Ishikawa (cell line): ENCODE measurements around the gene CALN1.

Experiments
- EP300 ChIP-seq: IDR thresholded peaks from 2 replicates; pipeline ENCODE4 v1.6.1; 2012; ENCODE audit warnings: borderline replicate concordance
- TF ChIP-seq, protein P1 (sequence below): IDR thresholded peaks from 2 replicates; pipeline ENCODE4 v1.6.1; 2012
- TF ChIP-seq, protein P2 (sequence below): IDR thresholded peaks from 2 replicates; pipeline ENCODE4 v1.6.1; 2012

DNA sequence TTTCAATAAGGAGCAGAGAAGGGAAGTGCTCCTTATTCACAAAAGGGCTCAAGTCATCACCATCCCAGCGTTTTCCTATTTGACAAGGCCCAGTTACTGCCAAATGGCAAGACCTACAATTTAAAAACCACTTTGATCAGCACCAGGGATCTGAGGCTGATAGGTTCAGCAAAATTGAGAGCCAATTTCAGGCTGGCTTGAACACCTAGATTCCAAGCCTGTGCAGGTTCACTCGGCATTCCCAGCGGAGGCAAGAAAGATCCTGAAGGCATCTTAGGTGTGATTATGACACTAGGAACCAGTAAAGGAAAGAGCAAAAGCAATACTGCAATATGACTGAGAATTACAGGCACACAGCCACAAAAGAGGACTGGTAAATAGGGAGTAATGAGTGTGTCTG, 441.4 kb downstream of the CALN1 start:
- TF ChIP-seq, protein P1, sequence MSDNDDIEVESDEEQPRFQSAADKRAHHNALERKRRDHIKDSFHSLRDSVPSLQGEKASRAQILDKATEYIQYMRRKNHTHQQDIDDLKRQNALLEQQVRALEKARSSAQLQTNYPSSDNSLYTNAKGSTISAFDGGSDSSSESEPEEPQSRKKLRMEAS, result no peak
- TF ChIP-seq, protein P2, sequence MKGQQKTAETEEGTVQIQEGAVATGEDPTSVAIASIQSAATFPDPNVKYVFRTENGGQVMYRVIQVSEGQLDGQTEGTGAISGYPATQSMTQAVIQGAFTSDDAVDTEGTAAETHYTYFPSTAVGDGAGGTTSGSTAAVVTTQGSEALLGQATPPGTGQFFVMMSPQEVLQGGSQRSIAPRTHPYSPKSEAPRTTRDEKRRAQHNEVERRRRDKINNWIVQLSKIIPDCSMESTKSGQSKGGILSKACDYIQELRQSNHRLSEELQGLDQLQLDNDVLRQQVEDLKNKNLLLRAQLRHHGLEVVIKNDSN, result no peak
- TF ChIP-seq EP300, result no peak
